ENCODE measurements around the gene KCNH5.

Gene KCNH5

GRCh38 chr14:62667421-62667914 is 377.8 kb downstream of the KCNH5 start:
- H3K4me3 ChIP-seq (ENCODE audit: low read depth, low read length) = no peak overlapping the region
- no peak for DNase-seq (ENCODE audit: low read depth)
- peak; percentile 21; the same call in 1 of the 2 replicates for TF ChIP-seq CTCF (IDR thresholded peaks at IDR 0.05; ENCODE audit: control insufficient read depth, extremely low read depth, insufficient read depth)

- DNase-seq (ENCODE audit: low read depth) = no peak
- TF ChIP-seq CTCF (IDR thresholded peaks at IDR 0.05; ENCODE audit: control insufficient read depth, extremely low read depth, insufficient read depth) = no peak
- H3K4me3 ChIP-seq (ENCODE audit: low read depth, low read length) = no peak overlapping the region
Measured at GRCh38 chr14:62665286-62665685, 380.0 kb downstream of the KCNH5 start.

GRCh38 chr14:62663456-62663821 is 381.8 kb downstream of the KCNH5 start:
- H3K4me3 ChIP-seq (ENCODE audit: low read depth, low read length) = no peak overlapping the region
- DNase-seq (ENCODE audit: low read depth) = no peak
- TF ChIP-seq CTCF (IDR thresholded peaks at IDR 0.05; ENCODE audit: control insufficient read depth, extremely low read depth, insufficient read depth) = no peak

- no peak for TF ChIP-seq CTCF (IDR thresholded peaks at IDR 0.05; ENCODE audit: control insufficient read depth, extremely low read depth, insufficient read depth)
- DNase-seq (ENCODE audit: low read depth) = no peak
- H3K4me3 ChIP-seq (ENCODE audit: low read depth, low read length) = no peak overlapping the region
Measured at GRCh38 chr14:62662811-62663455, 382.3 kb downstream of the KCNH5 start.

- TF ChIP-seq CTCF (IDR thresholded peaks at IDR 0.05; ENCODE audit: control insufficient read depth, extremely low read depth, insufficient read depth) = no peak
- H3K4me3 ChIP-seq (ENCODE audit: low read depth, low read length) = no peak overlapping the region
- DNase-seq (ENCODE audit: low read depth) = no peak
Measured at GRCh38 chr14:62661818-62662217, 383.4 kb downstream of the KCNH5 start.

GRCh38 chr14:62658631-62659030 is 386.6 kb downstream of the KCNH5 start:
- H3K4me3 ChIP-seq (ENCODE audit: low read depth, low read length) = no peak overlapping the region
- no peak for TF ChIP-seq CTCF (IDR thresholded peaks at IDR 0.05; ENCODE audit: control insufficient read depth, extremely low read depth, insufficient read depth)
- DNase-seq (ENCODE audit: low read depth) = no peak

- no peak overlapping the region for H3K4me3 ChIP-seq (ENCODE audit: low read depth, low read length)
- no peak for TF ChIP-seq CTCF (IDR thresholded peaks at IDR 0.05; ENCODE audit: control insufficient read depth, extremely low read depth, insufficient read depth)
- no peak for DNase-seq (ENCODE audit: low read depth)
Measured at GRCh38 chr14:62657376-62657775, 387.9 kb downstream of the KCNH5 start.
